Mesenteric fat pad (tissue), 1 donor: ENCODE measurements around the gene KIF13A. TPM values are rescaled to one million over a fixed set of nuclear protein-coding genes. Genes with fewer than 3 reads are reported as not detected.
"Not testable (repeated sequence)": the region's sequence is repeated elsewhere in the genome, so short reads cannot be mapped to it uniquely, and the experiment has no call there.

Experiments used
- DNase-seq: peaks from one replicate; pipeline ENCODE4 v3.0.0-alpha.2; 2020; ENCODE audit warnings: low spot score
- total RNA-seq: library from RNA; stranded (reverse); fragmentation: NEBNext Ultra II Directional; extraction: Animal tissue kit (Norgen Biotek cat#: 25700); gene quantifications from one replicate; pipeline ENCODE4 v1.2.1, GENCODE V29; 2021
- donor health status: DM: yes; HTN: yes; CAD: no.

The KIF13A gene
- total RNA-seq, 1 donor from 2014 or later: 48.5 TPM

DNA sequence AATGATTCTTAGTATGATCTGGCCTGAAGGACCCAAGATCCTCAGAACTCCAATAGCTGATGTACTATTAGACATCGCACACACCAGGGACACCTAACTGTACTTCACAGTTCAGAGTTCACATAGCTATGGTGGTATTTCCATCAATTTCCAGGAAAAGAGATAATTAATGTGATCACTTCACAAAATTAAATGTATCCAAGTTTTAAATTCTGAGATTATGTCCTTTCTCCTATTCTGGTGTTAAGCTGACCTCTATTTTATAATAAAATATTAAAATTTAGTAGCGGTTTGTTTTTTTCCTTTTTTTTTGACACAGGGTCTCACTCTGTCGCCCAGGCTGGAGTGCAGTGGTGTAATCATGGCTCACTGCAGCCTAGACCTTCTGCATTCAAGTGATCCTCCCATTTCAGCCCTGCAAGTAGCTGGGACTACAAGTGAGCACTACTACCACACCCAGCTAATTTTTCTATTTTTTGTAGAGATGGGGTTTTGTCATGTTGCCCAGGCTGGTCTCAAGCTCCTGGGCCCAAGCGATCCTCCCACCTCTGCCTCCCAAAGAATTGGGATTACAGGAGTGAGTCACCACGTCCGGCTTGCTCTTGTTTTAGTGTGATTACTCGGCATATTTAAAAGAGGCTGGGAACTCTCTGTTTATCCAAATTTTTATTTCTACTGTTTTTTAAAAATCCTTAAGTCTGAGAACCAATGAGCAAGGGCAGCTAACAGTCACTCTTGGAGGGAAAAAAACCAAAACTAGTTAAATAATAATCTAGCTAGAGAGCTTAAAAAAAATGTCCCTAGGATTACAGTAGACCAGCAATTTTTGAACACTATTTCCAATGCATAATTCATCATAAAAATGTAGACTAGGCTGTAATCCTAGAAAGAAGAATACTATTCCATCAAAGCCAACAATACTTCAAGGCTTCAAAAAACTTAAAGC is 16.0 kb downstream of the KIF13A start:
- DNase-seq: no peak

DNA sequence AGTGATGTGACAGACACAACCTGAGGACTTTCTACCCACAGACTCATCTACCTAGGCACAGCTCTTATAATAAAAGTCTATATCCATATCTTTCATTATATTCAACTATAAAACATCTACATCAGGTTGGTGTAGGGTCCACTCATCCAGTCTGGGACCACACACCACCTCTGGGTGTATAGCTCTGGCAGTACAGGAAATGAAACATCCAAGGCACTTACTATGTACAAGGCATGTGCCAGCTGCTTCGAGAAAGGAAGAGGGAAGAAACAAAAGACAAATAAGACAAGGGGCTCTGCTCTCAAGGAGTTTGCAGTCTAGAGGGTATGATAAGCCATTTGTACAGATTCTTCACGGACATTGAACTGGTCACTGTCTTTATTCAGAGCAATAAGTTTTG is 18.6 kb downstream of the KIF13A start:
- DNase-seq: no peak

DNA sequence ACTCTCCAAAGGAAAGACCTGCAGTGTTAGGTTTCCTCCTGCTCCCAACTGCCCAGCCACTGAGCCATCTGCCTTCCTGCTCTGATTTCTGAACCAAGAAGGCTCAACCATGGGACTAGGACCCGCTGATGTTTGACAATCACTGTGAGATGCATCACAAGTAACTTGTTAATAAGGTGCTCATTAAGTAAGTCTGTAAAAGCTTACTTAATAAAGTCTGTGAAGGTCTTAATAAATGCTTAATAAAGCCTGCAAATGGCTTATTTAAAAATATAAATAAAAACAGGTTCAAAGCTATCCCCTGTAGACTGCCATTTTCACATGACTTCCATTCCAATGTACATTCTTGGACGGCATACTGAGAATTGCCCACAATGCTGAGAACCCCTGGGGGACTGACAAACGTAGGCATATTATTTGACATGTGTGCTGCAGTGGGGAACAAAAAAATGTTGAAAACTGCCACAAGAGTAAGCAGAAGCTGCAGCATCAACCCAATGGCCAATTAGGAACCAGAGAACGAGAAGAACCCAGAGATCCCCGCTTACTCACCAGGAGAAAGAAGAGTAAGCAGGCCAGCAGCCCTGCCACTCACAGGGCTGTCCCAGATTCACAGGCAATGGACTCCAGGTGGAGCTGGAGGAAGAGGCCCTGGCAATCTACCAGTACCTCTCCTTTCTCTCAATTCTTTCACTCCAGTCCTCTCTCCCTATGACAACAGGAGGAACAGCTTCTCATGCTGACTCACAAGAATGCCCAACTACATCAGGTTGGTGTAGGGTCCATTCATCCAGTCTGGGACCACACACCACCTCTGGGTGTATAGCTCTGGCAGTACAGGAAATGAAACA is 19.5 kb downstream of the KIF13A start:
- no peak for DNase-seq

DNA sequence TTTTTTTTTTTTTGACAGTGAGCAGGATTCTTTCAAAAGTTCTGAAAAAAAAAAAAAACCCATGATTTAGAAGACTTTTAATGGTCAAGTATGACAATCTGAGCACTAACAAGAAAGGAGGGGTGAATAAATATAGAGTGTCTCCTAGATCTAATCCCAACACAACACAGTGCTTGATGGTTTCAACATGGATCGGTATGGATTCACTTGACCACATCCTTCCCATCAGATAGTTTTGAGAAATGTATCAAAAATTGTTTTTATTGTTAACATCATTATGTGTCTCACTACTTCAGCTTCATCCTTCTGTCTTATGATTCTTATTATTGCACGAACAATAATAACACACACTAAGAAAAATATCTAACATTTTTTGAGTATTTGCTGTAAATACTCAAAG is 21.0 kb downstream of the KIF13A start:
- no peak for DNase-seq

DNA sequence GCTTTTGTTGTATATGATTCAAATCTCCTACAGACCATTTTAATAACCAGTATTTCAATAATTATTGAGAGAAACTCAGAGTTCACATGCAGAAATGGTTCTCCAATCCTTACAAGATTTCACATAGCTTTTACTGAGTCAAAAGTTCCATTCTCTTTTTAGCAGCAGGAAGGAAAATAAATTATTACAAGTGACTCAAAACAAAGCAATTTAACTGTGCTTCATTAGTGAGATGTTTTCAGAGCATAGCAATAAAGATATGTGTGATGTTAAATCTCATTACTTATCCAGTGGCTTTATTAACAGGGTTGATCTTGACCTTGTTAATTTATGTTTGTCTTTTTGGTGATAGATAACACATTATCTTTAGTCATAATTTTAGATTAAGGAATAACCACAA is 22.0 kb downstream of the KIF13A start:
- DNase-seq: no peak

DNA sequence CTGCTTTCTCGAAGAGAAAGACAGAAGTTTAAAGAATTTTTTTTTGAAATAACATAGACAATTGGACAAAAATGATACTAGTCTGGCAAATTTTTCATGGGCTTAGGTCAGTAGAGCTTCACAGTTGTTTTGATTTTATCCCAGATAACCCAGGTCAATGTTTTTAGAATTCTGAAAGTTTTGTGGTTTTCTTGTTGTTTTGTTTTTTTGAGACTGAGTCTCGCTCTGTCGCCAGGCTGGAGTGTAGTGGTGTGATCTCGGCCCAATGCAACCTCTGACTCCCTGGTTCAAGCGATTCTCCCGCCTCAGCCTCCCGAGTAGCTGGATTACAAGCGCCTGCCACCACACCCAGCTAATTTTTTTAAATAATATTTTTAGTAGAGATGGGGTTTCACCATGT is 22.8 kb downstream of the KIF13A start:
- no peak for DNase-seq

DNA sequence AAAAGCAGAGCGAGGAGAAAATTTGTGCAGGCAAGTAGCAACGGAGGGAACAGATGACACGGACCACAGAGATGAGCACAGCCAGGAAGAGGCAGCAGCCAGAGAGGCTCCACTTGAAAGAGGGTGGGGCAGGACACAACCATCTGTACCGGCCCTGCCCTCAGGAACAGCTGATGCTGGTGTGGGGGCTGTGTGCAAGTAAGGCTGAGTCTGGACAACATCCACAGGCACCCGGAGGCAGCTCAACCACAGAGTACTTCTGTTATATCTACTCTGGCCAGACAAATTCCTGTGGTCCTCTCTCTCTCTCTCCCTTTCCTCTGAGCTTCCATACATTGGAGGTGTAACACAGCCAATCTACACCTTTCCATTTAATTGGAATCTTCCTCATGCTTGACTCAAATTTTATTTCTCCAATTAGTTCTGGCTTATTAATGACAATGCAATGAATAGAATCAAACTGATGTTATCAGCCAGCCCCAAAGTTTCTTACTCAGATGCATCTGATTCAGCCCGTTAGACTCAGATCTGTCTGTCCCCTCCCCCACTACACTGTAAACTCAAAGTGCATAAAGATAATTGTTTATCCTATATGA is 24.9 kb downstream of the KIF13A start:
- no peak for DNase-seq

DNA sequence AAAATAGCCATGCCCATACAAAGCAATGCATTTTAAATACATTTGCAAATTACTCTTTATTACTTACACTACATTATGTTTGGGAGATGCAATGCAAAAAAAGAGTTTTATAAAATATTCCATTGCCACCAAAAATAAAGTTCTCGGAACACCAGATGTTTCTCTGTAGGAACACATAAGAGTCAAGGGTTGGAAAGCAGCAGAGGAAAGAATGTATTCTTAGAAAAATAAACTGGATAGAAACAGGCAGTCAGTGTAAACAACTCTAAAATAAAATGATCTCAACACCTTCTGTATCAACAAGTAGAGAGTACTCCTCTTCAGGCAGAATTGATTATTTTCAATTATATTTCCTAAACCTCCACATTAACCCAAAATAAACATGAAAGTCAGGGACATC is 28.1 kb downstream of the KIF13A start:
- no peak for DNase-seq

DNA sequence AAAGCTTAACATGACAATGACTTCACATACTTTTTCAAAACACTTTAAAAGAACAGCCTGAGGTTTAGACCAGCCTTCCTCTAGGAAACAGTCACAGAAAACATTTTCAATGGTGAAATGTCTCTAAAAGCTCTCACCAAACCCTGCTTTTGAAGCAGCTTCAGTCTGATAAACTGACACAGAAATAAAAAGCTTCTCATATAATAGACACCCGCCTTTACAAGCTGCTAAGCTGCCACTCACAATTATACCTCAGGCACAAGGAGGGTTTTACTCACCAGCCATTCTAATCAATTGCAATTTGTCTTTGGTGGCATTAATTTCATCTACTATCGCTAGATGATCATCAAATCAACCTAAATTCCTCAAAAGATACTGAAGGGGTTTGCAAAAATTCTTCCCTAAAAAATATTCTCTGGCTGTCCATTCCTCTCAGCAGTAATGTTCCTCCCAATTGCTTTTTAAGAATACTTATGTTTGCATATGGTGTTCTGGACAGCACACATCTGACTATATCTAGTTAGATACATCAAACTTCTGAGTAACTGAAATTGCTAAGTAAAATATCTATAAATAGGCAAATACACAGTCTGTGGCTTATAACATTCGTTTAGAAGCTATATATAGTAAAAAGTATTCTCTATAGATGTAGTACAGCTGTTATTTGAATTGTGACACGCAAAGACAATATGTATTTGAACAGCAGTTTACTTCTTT is 29.4 kb downstream of the KIF13A start:
- DNase-seq: no peak

DNA sequence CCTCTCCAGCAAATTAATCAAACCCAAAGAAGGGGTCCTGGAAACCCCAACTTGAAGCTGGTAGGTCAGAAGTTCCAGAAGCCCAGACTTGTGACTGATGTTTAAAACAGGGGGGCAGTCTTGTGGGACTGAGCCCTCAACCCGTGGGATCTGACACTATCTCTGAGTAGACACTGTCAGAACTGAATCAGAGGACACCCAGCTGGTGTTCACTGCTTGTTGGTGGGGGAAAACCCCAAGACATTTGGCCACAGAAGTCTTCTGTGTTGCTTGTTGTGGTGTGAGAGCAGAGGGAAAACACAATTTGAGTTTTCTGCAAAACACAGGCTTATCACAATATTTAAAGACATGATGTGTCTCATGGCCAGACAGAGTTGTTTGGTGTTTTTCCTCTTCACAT is 29.9 kb downstream of the KIF13A start:
- DNase-seq: no peak

DNA sequence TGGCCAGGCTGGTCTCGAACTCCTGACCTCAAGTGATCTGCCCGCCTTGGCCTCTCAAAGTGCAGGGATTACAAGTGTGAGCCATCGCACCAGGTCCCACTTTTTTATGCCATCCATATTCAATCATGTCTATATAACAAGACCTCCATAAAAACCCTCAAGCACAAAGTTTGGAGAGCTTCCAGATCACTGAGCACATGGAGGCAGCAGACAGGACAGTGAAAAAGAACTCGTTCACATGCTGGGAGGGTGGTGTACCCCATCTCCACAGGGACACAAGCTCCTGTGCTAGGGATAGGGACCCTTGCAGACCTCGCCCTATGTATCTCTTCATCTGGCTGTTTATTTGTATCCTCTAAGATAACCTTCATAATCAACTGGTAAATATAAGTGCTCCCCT is 30.3 kb downstream of the KIF13A start:
- no peak for DNase-seq

DNA sequence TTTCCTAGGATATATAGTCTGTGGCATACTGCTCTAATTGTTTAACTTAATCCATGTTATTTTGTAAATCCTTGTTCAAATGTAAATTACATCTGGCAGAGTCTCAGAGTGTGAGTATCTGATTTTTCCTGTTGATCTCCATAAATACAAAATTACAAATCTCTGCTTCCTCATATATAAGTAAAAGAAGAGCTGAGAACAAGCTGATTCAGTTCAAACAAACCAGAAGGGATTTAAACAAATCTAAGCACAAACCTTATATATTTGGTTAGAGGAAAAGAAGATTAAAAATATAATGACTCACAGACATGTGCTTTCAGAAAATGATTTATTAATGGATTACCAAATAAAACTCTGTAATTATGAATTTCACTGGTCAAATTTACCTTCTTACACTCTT is 37.3 kb downstream of the KIF13A start:
- no peak for DNase-seq

DNA sequence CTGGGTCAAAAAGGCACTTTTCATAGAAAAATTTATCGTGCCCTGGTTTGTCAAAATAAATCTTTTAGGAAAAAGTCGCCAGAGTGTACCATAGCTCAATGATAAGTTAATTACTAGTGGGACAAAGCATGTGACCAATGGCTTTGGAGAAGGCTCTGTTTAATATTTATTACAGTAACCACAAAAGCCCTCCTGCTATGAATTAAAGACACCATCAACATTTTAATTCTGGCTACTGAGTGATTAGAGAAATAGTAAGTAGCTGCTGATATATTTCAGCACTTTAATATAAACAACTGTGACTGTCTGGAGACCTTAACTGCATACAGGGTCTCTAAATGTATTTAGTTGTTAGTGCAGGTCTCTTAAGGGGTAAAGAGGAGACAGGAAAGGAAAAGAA is 38.3 kb downstream of the KIF13A start:
- DNase-seq: no peak

DNA sequence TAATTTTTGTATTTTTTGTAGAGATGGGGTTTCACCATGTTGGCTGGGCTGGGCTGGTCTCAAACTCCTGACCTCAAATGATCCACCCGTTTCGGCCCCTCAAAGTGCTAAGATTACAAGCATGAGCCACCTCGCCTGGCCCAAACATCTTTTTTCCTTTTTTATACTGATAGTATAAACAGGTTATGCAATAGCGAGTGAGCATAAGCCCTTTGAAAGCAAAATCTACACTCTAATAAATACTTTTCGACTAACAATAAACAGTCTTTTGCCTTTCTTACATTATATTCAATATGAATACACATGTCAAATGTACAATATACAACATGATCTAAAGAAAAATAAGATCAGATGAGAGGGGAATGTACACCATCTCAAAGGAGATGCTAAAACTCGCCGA is 38.7 kb downstream of the KIF13A start:
- DNase-seq: no peak

DNA sequence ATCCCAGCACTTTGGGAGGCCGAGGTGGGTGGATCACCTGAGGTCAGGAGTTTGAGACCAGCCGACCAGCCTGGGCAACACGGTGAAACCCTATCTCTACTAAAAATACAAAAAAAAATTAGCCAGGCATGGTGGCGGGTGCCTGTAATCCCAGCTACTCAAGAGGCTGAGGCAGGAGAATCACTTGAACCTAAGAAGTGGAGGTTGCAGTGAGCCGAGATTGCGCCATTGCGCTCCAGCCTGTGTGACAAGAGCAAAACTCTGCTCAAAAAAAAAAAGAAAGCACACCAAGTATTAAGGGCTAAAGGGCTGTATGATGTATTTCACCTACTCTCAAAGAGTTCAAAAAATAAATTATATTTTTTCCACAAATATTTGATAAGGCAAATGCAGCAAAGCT is 39.9 kb downstream of the KIF13A start:
- DNase-seq: not testable (repeated sequence)

DNA sequence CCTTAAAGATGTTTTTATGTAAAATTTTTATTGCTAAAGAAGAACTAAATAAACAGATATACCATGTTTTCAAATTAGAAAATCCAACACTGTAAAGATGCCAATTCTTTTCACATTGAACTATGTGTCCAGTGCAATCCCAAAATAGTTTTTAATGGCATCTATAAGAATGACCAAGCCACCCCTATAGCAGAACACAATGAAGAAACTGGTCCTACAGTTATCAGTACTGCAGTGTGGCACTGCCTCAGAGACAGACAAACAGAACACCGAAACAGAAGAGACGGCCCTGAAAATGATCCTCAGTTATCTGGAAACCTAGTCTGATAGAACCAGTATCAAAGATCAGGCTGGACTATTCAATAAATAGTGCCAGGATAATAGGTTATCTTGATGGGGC is 41.9 kb downstream of the KIF13A start:
- no peak for DNase-seq

DNA sequence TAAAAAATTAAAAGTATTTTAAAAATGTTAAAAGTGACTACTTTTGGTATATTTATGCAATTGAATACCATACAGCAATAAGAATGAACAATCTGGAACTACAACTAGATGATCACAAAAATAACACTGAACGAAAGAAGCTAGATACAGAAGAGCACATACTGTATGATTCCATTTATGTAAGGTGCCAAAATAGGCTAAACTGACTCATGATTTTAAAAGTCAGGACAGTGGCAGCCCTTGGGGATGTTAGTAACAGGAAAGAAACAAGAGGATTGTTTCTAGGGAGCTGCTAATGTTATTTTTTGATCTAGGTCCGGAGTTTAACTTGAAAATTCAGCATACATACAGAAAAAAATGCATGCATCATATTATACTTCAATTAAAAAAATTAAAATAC is 42.3 kb downstream of the KIF13A start:
- no peak for DNase-seq

DNA sequence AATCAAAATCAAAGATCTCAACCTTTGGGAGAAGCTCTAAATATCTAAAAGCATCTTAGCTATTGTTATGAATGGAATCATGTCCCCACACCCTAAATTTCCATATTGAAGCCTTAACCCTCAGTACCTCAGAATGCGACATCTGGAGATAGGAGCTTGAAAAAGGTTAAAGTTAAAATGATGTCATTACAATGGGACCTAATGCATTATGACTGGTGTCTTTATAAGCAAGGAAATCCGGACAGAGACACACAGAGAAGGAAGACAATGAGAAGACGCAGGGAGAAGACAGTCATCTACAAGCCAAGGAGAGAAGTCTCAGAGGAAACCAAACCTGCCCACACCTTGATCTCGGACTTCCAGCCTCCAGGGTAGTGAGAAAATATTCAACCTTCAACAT is 46.1 kb downstream of the KIF13A start:
- DNase-seq: no peak

DNA sequence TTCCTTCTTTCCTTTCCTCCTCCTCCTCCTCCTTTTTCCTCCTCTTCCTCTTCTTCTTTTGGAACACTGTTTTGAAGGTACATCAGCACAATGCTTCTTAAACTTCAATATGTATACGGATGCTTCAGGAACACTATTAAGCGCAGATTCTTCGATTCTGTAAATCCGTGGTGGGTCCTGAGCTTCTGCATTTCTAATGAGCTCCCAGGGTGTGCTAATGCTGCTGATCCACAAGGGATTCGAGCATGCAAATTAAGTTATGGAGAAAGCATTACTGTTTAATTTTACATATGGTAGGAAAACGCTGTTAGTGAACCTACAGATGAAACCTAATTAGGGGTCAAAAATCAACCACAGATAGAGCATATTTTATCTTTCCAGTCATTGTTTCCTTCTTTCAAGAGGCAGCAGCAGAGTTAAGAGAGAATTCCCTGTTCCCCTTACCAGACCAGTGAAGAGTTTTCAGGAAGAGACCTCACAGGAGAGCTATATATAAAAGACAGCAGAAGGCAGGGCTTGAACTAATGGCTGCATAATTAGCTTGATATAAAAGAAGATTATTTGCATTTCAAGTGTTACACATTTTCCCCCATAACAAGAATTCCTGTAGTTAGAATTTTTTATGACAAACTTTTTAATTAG is 47.2 kb downstream of the KIF13A start:
- DNase-seq: no peak

DNA sequence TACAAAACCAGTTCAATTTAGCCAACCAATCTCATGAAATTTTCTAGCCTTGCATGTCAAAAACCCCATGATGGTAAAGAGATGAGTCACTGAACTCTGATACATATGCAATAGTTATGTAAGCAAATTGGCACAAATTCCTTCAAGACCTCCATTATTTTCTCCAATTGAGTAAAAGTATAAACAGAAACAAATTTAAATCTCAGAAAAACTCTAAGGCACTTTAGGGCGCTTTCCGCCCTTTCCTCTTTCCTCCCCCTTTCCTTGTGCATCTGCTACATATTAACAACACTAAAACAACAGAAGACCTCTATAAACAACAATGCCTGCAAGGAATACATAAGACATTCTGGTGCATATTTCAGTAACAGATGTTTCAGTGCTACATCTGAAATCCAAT is 48.5 kb downstream of the KIF13A start:
- no peak for DNase-seq
